Measurements from ENCODE around the gene L1CAM. TPM values are rescaled to one million over a fixed set of nuclear protein-coding genes. Genes with fewer than 3 reads are reported as not detected.

L1CAM gene
- polyA plus RNA-seq, 3 donors from 2014 or later: not detected

- H3K27ac Mint-ChIP-seq: peak overlapping the region in 1 of 6 donors; percentile 46
- H3K4me3 Mint-ChIP-seq: no peak overlapping the region
- peaks cover 0 to 1% (median 0%) of the 10 kb centered on the region in 6 donors for H3K9me3 Mint-ChIP-seq
- H3K27me3 Mint-ChIP-seq (ENCODE audit: low read depth in 3 of 3): peaks cover 5 to 14% (median 7%) of the 10 kb centered on the region in 3 donors
- no peak for DNase-seq
- H3K4me1 Mint-ChIP-seq: peaks cover 40 to 50% of the 10 kb centered on the region in 2 donors
- peaks cover 3 to 16% (median 11%) of the 10 kb centered on the region in 3 donors for H3K36me3 Mint-ChIP-seq
Observed at GRCh38 chrX:153921070-153921469, 35.1 kb upstream of the L1CAM start.

- Mint-ChIP-seq H3K4me3 (no peak overlapping the region), H3K4me1 (peaks cover 37 to 48% of the 10 kb centered on the region in 2 donors), H3K36me3 (peaks cover 5 to 21% (median 15%) of the 10 kb centered on the region in 3 donors), H3K27ac (no peak overlapping the region), H3K27me3 (ENCODE audit: low read depth in 3 of 3) (peaks cover 3 to 12% (median 5%) of the 10 kb centered on the region in 3 donors), H3K9me3 (no peaks in the 10 kb centered on the region)
- no peak for DNase-seq
Observed at GRCh38 chrX:153920546-153920945, 34.6 kb upstream of the L1CAM start.

DNA sequence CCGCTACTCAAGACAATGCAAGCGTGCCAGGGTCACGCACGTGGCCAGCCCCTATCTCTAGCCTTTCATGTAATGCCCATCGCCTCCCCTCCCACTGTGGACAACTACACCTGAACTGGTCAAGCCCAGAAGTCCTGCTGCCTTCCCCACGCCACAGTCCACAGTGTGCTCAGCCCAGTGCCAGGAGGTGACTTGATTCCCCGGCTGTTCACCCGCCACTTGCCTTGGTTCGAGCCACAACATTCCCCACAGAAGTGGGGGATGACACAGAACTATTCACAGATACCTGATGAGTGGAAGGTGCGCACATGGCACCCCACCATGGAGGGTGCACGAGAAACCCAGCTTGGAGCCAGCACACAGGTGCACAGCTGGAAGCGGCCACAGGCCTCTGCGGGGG is 33.3 kb upstream of the L1CAM start:
- H3K36me3 Mint-ChIP-seq: peaks cover 5 to 21% (median 15%) of the 10 kb centered on the region in 3 donors
- H3K27ac Mint-ChIP-seq: no peak overlapping the region
- H3K4me1 Mint-ChIP-seq: peaks cover 24 to 35% of the 10 kb centered on the region in 2 donors
- H3K4me3 Mint-ChIP-seq: no peak overlapping the region
- H3K27me3 Mint-ChIP-seq (ENCODE audit: low read depth in 3 of 3): peaks cover under 1 to 5% (median 3%) of the 10 kb centered on the region in 3 donors
- no peaks in the 10 kb centered on the region for H3K9me3 Mint-ChIP-seq
- no peak for DNase-seq

DNA sequence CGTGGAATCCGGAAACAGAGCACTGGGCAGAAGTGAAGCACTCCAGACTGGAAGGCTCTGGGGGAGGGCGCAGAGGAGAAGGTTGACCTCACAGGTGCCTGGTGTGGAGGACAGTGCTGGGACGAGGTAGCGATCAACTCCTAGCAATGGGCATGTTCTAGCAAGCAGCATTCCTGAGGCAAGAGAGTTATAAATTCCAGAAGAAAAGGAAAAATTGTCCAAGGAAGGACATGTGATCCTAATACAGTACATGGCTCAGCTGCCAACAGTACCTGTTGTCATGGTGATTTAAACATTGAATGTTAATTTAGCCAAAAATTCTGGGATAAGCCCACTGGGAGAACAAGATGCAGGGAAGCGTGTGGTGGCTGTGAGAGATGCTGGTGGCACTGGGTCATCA is 31.9 kb upstream of the L1CAM start:
- peaks cover 0 to 5% (median 3%) of the 10 kb centered on the region in 3 donors for H3K27me3 Mint-ChIP-seq (ENCODE audit: low read depth in 3 of 3)
- H3K27ac Mint-ChIP-seq: peak overlapping the region in 1 of 6 donors; percentile 57
- H3K4me1 Mint-ChIP-seq: peaks cover 12 to 21% of the 10 kb centered on the region in 2 donors
- no peaks in the 10 kb centered on the region for H3K9me3 Mint-ChIP-seq
- no peak overlapping the region for H3K4me3 Mint-ChIP-seq
- DNase-seq: no peak
- peaks cover 5 to 24% (median 15%) of the 10 kb centered on the region in 3 donors for H3K36me3 Mint-ChIP-seq

DNA sequence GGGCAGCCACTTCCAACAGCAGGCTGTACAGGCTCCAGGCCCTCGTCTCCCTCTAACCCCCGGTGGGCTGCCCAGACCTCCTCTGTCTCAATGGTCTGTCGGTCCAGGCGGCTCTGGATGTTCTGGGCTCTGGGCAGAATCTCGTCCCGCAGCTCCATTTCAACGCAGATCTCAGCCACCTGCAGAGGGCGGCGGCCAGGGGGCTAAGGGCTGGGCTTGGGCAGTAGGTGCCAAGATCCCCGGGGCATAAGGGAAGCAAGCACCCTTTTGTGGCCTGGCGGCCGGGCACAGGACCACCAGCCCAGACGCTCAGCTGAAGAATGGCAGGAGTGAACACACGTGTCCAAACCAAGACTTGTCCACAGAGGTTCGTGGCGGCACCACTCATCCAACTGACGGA is 27.7 kb upstream of the L1CAM start:
- no peaks in the 10 kb centered on the region for H3K9me3 Mint-ChIP-seq
- peaks cover 0 to 4% of the 10 kb centered on the region in 2 donors for H3K4me1 Mint-ChIP-seq
- DNase-seq: no peak
- H3K27me3 Mint-ChIP-seq (ENCODE audit: low read depth in 3 of 3): peaks cover 0 to 5% (median 3%) of the 10 kb centered on the region in 3 donors
- H3K36me3 Mint-ChIP-seq: peaks cover 7 to 31% (median 22%) of the 10 kb centered on the region in 3 donors
- H3K27ac Mint-ChIP-seq: no peak overlapping the region
- no peak overlapping the region for H3K4me3 Mint-ChIP-seq

GRCh38 chrX:153913211-153913610 is 27.2 kb upstream of the L1CAM start:
- Mint-ChIP-seq H3K36me3 (peaks cover 7 to 29% (median 22%) of the 10 kb centered on the region in 3 donors), H3K27me3 (ENCODE audit: low read depth in 3 of 3) (peaks cover 0 to 5% (median 3%) of the 10 kb centered on the region in 3 donors), H3K4me3 (no peak overlapping the region), H3K27ac (no peak overlapping the region), H3K9me3 (no peaks in the 10 kb centered on the region), H3K4me1 (peaks cover 0 to 4% of the 10 kb centered on the region in 2 donors)
- DNase-seq: no peak

- H3K4me1 Mint-ChIP-seq: peaks cover 6 to 8% of the 10 kb centered on the region in 2 donors
- peaks cover 0 to 2% (median 1%) of the 10 kb centered on the region in 3 donors for H3K27me3 Mint-ChIP-seq (ENCODE audit: low read depth in 3 of 3)
- no peaks in the 10 kb centered on the region for H3K9me3 Mint-ChIP-seq
- H3K36me3 Mint-ChIP-seq: peaks cover 7 to 20% (median 16%) of the 10 kb centered on the region in 3 donors
- peak overlapping the region in 2 of 6 donors; percentile 39 to 51 for H3K27ac Mint-ChIP-seq
- DNase-seq: no peak
- no peak overlapping the region for H3K4me3 Mint-ChIP-seq
Observed at GRCh38 chrX:153911798-153912197, 25.8 kb upstream of the L1CAM start.

DNA sequence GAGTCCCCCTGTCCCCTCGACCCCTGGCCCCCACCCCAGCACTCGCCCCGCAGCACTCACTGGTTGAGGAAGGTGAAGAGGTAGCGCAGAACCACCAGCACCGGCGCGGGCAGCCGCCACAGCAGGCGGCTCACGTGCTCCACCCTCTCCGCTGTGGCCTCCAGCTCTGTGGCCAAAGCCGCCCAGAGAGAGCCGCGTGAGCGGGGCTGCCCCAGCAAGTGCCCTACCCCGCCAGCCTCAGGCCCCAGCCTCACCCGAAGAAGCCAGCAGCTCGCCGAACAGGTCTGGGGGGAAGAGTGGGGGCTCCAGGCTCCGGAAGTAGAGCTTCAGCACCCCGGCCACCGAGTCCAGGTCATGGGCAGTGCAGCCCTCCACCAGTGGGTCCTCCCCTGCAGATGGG is 24.5 kb upstream of the L1CAM start:
- no peaks in the 10 kb centered on the region for H3K9me3 Mint-ChIP-seq
- no peak for DNase-seq
- peaks cover 19 to 20% of the 10 kb centered on the region in 2 donors for H3K4me1 Mint-ChIP-seq
- peaks cover 5 to 10% (median 7%) of the 10 kb centered on the region in 3 donors for H3K36me3 Mint-ChIP-seq
- no peak overlapping the region for H3K4me3 Mint-ChIP-seq
- H3K27ac Mint-ChIP-seq: no peak overlapping the region
- H3K27me3 Mint-ChIP-seq (ENCODE audit: low read depth in 3 of 3): peaks cover 3 to 9% (median 6%) of the 10 kb centered on the region in 3 donors

- Mint-ChIP-seq H3K9me3 (no peaks in the 10 kb centered on the region), H3K27ac (no peak overlapping the region), H3K27me3 (ENCODE audit: low read depth in 3 of 3) (peaks cover 3 to 9% (median 6%) of the 10 kb centered on the region in 3 donors), H3K4me3 (no peak overlapping the region), H3K4me1 (peaks cover 20 to 22% of the 10 kb centered on the region in 2 donors), H3K36me3 (peaks cover 5 to 10% (median 7%) of the 10 kb centered on the region in 3 donors)
- DNase-seq: no peak
Observed at GRCh38 chrX:153909980-153910360, 24.0 kb upstream of the L1CAM start.

GRCh38 chrX:153909024-153909979 is 23.3 kb upstream of the L1CAM start:
- Mint-ChIP-seq H3K4me3 (no peak overlapping the region), H3K27me3 (ENCODE audit: low read depth in 3 of 3) (peaks cover 3 to 9% (median 6%) of the 10 kb centered on the region in 3 donors), H3K27ac (peak overlapping the region in 2 of 6 donors; percentile 10 to 20), H3K9me3 (no peaks in the 10 kb centered on the region), H3K36me3 (peaks cover 5 to 10% (median 7%) of the 10 kb centered on the region in 3 donors), H3K4me1 (peaks cover 23 to 26% of the 10 kb centered on the region in 2 donors)
- no peak for DNase-seq

- Mint-ChIP-seq H3K4me1 (peaks cover 31 to 34% of the 10 kb centered on the region in 2 donors), H3K4me3 (no peak overlapping the region), H3K9me3 (no peaks in the 10 kb centered on the region), H3K27me3 (ENCODE audit: low read depth in 3 of 3) (peaks cover 5 to 10% (median 9%) of the 10 kb centered on the region in 3 donors), H3K36me3 (peaks cover 5 to 7% (median 7%) of the 10 kb centered on the region in 3 donors), H3K27ac (peak overlapping the region in 4 of 6 donors; percentile 10 to 77 (median 42))
- no peak for DNase-seq
Observed at GRCh38 chrX:153908219-153908860, 22.4 kb upstream of the L1CAM start.

DNA sequence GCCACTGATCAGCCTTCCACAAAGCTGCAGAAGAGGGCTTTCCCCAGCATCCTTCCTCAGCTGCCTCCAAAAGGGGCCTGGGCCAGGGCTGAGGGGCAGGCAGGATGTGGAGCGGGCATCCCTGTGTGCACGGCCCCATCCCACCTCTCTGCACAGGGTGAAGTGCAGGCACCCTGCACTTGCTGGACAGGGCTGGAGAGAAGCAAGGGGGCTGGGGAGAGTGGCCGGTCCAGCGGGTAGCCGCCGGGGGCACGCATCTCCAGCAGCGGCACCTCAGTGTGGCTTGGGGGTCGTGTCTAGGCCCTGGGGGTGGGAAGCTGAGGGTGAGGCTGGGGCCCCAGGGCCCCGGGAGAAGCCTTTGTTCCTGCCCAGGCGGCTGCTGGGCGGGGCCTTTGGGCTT is 21.5 kb upstream of the L1CAM start:
- no peak for DNase-seq
- H3K9me3 Mint-ChIP-seq: no peaks in the 10 kb centered on the region
- no peak overlapping the region for H3K4me3 Mint-ChIP-seq
- H3K4me1 Mint-ChIP-seq: peaks cover 35 to 39% of the 10 kb centered on the region in 2 donors
- H3K36me3 Mint-ChIP-seq: peaks cover 5 to 7% (median 7%) of the 10 kb centered on the region in 3 donors
- H3K27ac Mint-ChIP-seq: peak overlapping the region in 2 of 6 donors; percentile 62 to 88
- H3K27me3 Mint-ChIP-seq (ENCODE audit: low read depth in 3 of 3): peaks cover 3 to 10% (median 9%) of the 10 kb centered on the region in 3 donors

- Mint-ChIP-seq H3K9me3 (no peaks in the 10 kb centered on the region), H3K4me1 (peaks cover 43 to 44% of the 10 kb centered on the region in 2 donors), H3K27ac (peak overlapping the region; percentile 84 to 95 (median 91)), H3K36me3 (no peaks in the 10 kb centered on the region), H3K27me3 (ENCODE audit: low read depth in 3 of 3) (peaks cover 3 to 12% (median 11%) of the 10 kb centered on the region in 3 donors), H3K4me3 (peak overlapping the region; percentile 60 to 81 (median 69))
- peak; percentile 78 to 82 (median 81) for DNase-seq
Observed at GRCh38 chrX:153906126-153906917, 20.3 kb upstream of the L1CAM start.
